IMR-90 (cell line): ENCODE measurements around the gene MRPL30. TPM values are rescaled to one million over a fixed set of nuclear protein-coding genes. Genes with fewer than 3 reads are reported as not detected.

Source experiments
- ATAC-seq: fragments of 200-7000 bp; cut with Tn5 transposase; 2 replicates; pipeline ENCODE4 v1.9.1; 2020; ENCODE audit warnings: low read depth, mild to moderate bottlenecking, moderate library complexity
- BruUV-seq: library from RNA; stranded (reverse); fragments of 400-500 nt; replicated peaks from 2 replicates; lab custom pipeline; 2021; lab: Mats Ljungman, UMichigan
- CTCF ChIA-PET: fragments of 300-600 bp; formaldehyde crosslinking; extraction: SDS; loops from one replicate; lab custom pipeline; 2021; ENCODE audit warnings: antibody characterized with exemption; lab: Yijun Ruan, JAX
- POLR2A ChIA-PET: fragments of 300-600 bp; sonication (Branson Sonifier 250); formaldehyde crosslinking; loops from one replicate; lab custom pipeline; 2022; ENCODE audit warnings: antibody characterized with exemption; ENCODE audit not compliant: unreplicated experiment; lab: Charles Lee
- DNase-seq: peaks from one replicate; pipeline ENCODE4 v3.0.0; 2013
- H2AFZ ChIP-seq: replicated peaks from 2 replicates; pipeline ENCODE3; 2013; ENCODE audit warnings: low read length, mild to moderate bottlenecking; ENCODE audit not compliant: poor library complexity
- H2AK5ac ChIP-seq: 2 replicates; pipeline ENCODE4 v1.6.1; 2013; ENCODE audit warnings: low read depth, low read length, inconsistent platforms
- H2AK9ac ChIP-seq: replicated peaks from 2 replicates; pipeline ENCODE3; 2013; ENCODE audit warnings: mild to moderate bottlenecking, low read depth, low read length, moderate library complexity; ENCODE audit not compliant: poor library complexity
- H2BK120ac ChIP-seq: 2 replicates; pipeline ENCODE4 v1.6.1; 2013; ENCODE audit warnings: low read depth, low read length, inconsistent platforms
- H2BK15ac ChIP-seq: 3 replicates; pipeline ENCODE4 v1.6.1; 2013; ENCODE audit warnings: low read depth, low read length, inconsistent platforms
- H2BK20ac ChIP-seq: 2 replicates; pipeline ENCODE4 v1.6.1; 2013; ENCODE audit warnings: low read depth, mild to moderate bottlenecking, inconsistent platforms, low read length, moderate library complexity
- H2BK5ac ChIP-seq: 2 replicates; pipeline ENCODE4 v1.6.1; 2013; ENCODE audit warnings: mild to moderate bottlenecking, low read depth, low read length, inconsistent platforms; ENCODE audit not compliant: poor library complexity, severe bottlenecking
- H3K14ac ChIP-seq: replicated peaks from 2 replicates; pipeline ENCODE4 v1.6.1; 2013; ENCODE audit warnings: low read depth, low read length, inconsistent platforms
- H3K18ac ChIP-seq: 2 replicates; pipeline ENCODE4 v1.6.1; 2013; ENCODE audit warnings: low read depth, low read length, control low read depth
- H3K23ac ChIP-seq: 2 replicates; pipeline ENCODE4 v1.6.1; 2013; ENCODE audit warnings: low read depth, low read length, inconsistent platforms
- H3K27ac ChIP-seq: 2 replicates; pipeline ENCODE4 v1.5.1; 2013; ENCODE audit warnings: mild to moderate bottlenecking, control low read depth, low read length; ENCODE audit not compliant: insufficient read depth
- H3K27me3 ChIP-seq: 2 replicates; pipeline ENCODE4 v1.6.1; 2013; ENCODE audit warnings: low read length; ENCODE audit not compliant: control insufficient read depth, insufficient read depth
- H3K36me3 ChIP-seq: 2 replicates; pipeline ENCODE4 v1.6.1; 2013; ENCODE audit warnings: low read length, mixed read lengths; ENCODE audit not compliant: control insufficient read depth, insufficient read depth
- H3K4ac ChIP-seq: 2 replicates; pipeline ENCODE4 v1.6.1; 2013; ENCODE audit warnings: low read depth, low read length, inconsistent platforms
- H3K4me1 ChIP-seq: 2 replicates; pipeline ENCODE4 v1.6.1; 2013; ENCODE audit warnings: low read length, mixed read lengths; ENCODE audit not compliant: control insufficient read depth, insufficient read depth
- H3K4me2 ChIP-seq: 2 replicates; pipeline ENCODE4 v1.6.1; 2013; ENCODE audit warnings: low read depth, mild to moderate bottlenecking, control low read depth, low read length, moderate library complexity
- H3K4me3 ChIP-seq: 2 replicates; pipeline ENCODE4 v1.5.1; 2013; ENCODE audit warnings: low read depth, mild to moderate bottlenecking, control low read depth, low read length, moderate library complexity; ENCODE audit not compliant: insufficient read depth
- H3K56ac ChIP-seq: 2 replicates; pipeline ENCODE4 v1.6.1; 2013; ENCODE audit warnings: low read length, inconsistent platforms; ENCODE audit not compliant: insufficient read depth; ENCODE audit errors: extremely low read depth
- H3K79me1 ChIP-seq, 2 experiments: 2 replicates each; pipeline ENCODE4 v1.6.1; 2013; ENCODE audit warnings: low read length in 2 of 2, inconsistent platforms in 1 of 2, low read depth in 1 of 2
- H3K9ac ChIP-seq: 2 replicates; pipeline ENCODE4 v1.6.1; 2013; ENCODE audit warnings: low read depth, low read length, control low read depth
- H3K9me1 ChIP-seq: 2 replicates; pipeline ENCODE4 v1.6.1; 2013; ENCODE audit warnings: low read length, inconsistent platforms; ENCODE audit not compliant: insufficient read depth
- H3K9me3 ChIP-seq: 2 replicates; pipeline ENCODE4 v1.6.1; 2013; ENCODE audit warnings: low read length; ENCODE audit not compliant: control insufficient read depth, insufficient read depth
- H4K20me1 ChIP-seq: 2 replicates; pipeline ENCODE4 v1.6.1; 2013; ENCODE audit warnings: low read length, inconsistent platforms; ENCODE audit not compliant: insufficient read depth
- H4K5ac ChIP-seq: 2 replicates; pipeline ENCODE4 v1.6.1; 2013; ENCODE audit warnings: mild to moderate bottlenecking, low read depth, low read length, control low read depth
- H4K8ac ChIP-seq, 2 experiments: 2 replicates each; pipeline ENCODE4 v1.6.1; 2013; ENCODE audit warnings: low read depth in 2 of 2, low read length in 2 of 2, control low read depth in 1 of 2, inconsistent platforms in 1 of 2
- H4K91ac ChIP-seq: 2 replicates; pipeline ENCODE4 v1.6.1; 2013; ENCODE audit warnings: low read depth, low read length, inconsistent platforms; ENCODE audit not compliant: insufficient read depth
- CHD1 ChIP-seq: IDR thresholded peaks from 2 replicates; pipeline ENCODE4 v1.6.1; 2012; ENCODE audit warnings: low read depth, low read length, improper control_type of control experiment
- CTCF ChIP-seq: conservative IDR thresholded peaks from 2 replicates; pipeline ENCODE4 v1.5.1; 2012; ENCODE audit warnings: mild to moderate bottlenecking, low read depth, low read length, improper control_type of control experiment
- ELK1 ChIP-seq: fragments of 150-350 bp; IDR thresholded peaks from 2 replicates; pipeline ENCODE4 v1.6.1; 2016; ENCODE audit warnings: low read depth, mild to moderate bottlenecking, low read length, moderate library complexity, borderline replicate concordance
- FOS ChIP-seq: fragments of 150-350 bp; IDR thresholded peaks from 2 replicates; pipeline ENCODE4 v1.6.1; 2016; ENCODE audit warnings: low read depth, low read length
- MXI1 ChIP-seq: IDR thresholded peaks from 2 replicates; pipeline ENCODE4 v1.6.1; 2012; ENCODE audit warnings: low read depth, mild to moderate bottlenecking, low read length, moderate library complexity, borderline replicate concordance
- POLR2A ChIP-seq: IDR thresholded peaks from 2 replicates; pipeline ENCODE4 v1.6.1; 2012; ENCODE audit warnings: mild to moderate bottlenecking, low read depth, low read length
- RCOR1 ChIP-seq: IDR thresholded peaks from 2 replicates; pipeline ENCODE4 v1.6.1; 2012; ENCODE audit warnings: mild to moderate bottlenecking, low read length, improper control_type of control experiment; ENCODE audit not compliant: insufficient replicate concordance
- USF2 ChIP-seq: fragments of 150-350 bp; IDR thresholded peaks from 2 replicates; pipeline ENCODE4 v1.6.1; 2017; ENCODE audit warnings: mild to moderate bottlenecking, antibody characterized with exemption, low read length, low read depth
- WGBS, 2 experiments: methylation state at CpG; one replicate each; pipeline versions ENCODE4 v1.1.5 to v1.1.7; 2013; ENCODE audit warnings: missing lambda C conversion rate in 2 of 2; ENCODE audit not compliant: insufficient read length in 1 of 2; ENCODE audit errors: extremely low coverage in 2 of 2; 5-methylcytosine and 5-hydroxymethylcytosine counted together
- dilution Hi-C: fragments of 300-500 bp; cut with HindIII; formaldehyde crosslinking; loops from one replicate; pipeline ENCODE4 v1.14.3; 2018; ENCODE audit warnings: low sequenced_read_pairs; ENCODE audit not compliant: unreplicated experiment
- in situ Hi-C: fragments of 300-500 bp; cut with MboI; formaldehyde crosslinking; loops from 3 replicates; pipeline ENCODE4 v1.14.3; 2019; ENCODE audit warnings: low sequenced_read_pairs, inconsistent platforms, mixed read lengths
- intact Hi-C: fragments of 100-400 bp; cut with micrococcal nuclease; formaldehyde crosslinking; loops from 2 replicates; pipeline ENCODE4 v1.10.0; 2022
- polyA plus RNA-seq, 3 experiments: library from polyadenylated mRNA; depleted of rRNA; stranded (reverse); fragments of >200 nt; gene quantifications; 2 replicates each; pipeline ENCODE4 v1.2.3, GENCODE V29; 2012; ENCODE audit warnings: low replicate concordance in 1 of 3
- total RNA-seq: library from RNA; depleted of rRNA; stranded (reverse); fragments of >200 nt; gene quantifications from 2 replicates; pipeline ENCODE4 v1.2.3, GENCODE V29; 2012

MRPL30 gene
- total and polyA plus RNA-seq, 2 of the 4 experiments (the other 2 are of a cell fraction) = 18.7 to 34.8 TPM

GRCh38 chr2:99240431-99240830 is 59.4 kb downstream of the MRPL30 start:
- Histone ChIP-seq H3K9me3 (no peaks in the 10 kb centered on the region), H3K14ac (no peak overlapping the region), H3K79me1 (no peaks in the 10 kb centered on the region), H3K9ac (no peak overlapping the region), H2AK9ac (no peak overlapping the region), H3K4me3 (no peak overlapping the region), H2BK5ac (no peak overlapping the region), H3K18ac (no peak overlapping the region), H3K4me2 (no peak overlapping the region), H3K4ac (no peak overlapping the region), H2AFZ (no peak overlapping the region), H4K91ac (no peak overlapping the region), H2BK120ac (no peak overlapping the region), H3K9me1 (0 out of 2 replicates have a peak, but pooled peaks cover 2% of the 10 kb centered on the region), H3K56ac (no peak overlapping the region), H3K4me1 (no peaks in the 10 kb centered on the region), H4K5ac (no peak overlapping the region), H4K8ac (no peak overlapping the region), H3K27ac (no peak overlapping the region), H4K20me1 (no peaks in the 10 kb centered on the region), H2BK20ac (no peak overlapping the region), H2AK5ac (no peak overlapping the region), H3K27me3 (no peaks in the 10 kb centered on the region), H3K36me3 (no peaks in the 10 kb centered on the region), H2BK15ac (no peak overlapping the region), H3K23ac (no peak overlapping the region)
- CTCF ChIA-PET = no interaction called here
- TF ChIP-seq ELK1 (no peak), USF2 (no peak), POLR2A (no peak), RCOR1 (no peak), FOS (no peak), CHD1 (no peak), MXI1 (no peak), CTCF (no peak)
- in situ Hi-C loops = no loop called here
- no peak for DNase-seq
- BruUV-seq = no TSS peak
- no peak for ATAC-seq
- WGBS, 2 experiments = no CpG with 5 or more reads among the region's 6 CpGs
- POLR2A ChIA-PET = no interaction called here
- intact Hi-C loops = no loop called here
- dilution Hi-C loops = no loop called here
